IPS-NIHi7 (cell line): ENCODE results near the gene C1orf74.

Source experiments
- DNase-seq: peaks from one replicate; pipeline ENCODE4 v3.0.0; 2012; ENCODE audit warnings: mixed read lengths; ENCODE audit errors: extremely low spot score

The C1orf74 gene

DNA sequence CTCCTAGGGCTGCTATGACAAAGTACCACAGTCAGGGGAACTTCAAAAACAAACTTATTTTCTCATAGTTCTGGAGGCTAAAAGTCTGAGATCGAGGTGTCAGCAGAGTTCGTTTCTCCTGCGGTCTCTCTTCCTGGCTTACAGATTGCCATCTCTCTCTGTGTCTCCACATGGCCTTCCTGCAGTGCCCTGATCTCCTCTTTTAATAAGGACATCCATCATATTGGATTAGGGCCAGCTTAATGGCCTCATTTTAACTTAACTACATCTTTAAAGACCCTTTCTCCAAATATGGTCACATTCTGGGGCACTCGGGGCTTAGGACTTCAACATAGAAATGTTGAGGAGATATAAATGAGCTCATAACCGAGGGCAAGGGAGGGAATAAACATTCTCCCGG, 12.2 kb downstream of the C1orf74 start:
- no peak for DNase-seq

DNA sequence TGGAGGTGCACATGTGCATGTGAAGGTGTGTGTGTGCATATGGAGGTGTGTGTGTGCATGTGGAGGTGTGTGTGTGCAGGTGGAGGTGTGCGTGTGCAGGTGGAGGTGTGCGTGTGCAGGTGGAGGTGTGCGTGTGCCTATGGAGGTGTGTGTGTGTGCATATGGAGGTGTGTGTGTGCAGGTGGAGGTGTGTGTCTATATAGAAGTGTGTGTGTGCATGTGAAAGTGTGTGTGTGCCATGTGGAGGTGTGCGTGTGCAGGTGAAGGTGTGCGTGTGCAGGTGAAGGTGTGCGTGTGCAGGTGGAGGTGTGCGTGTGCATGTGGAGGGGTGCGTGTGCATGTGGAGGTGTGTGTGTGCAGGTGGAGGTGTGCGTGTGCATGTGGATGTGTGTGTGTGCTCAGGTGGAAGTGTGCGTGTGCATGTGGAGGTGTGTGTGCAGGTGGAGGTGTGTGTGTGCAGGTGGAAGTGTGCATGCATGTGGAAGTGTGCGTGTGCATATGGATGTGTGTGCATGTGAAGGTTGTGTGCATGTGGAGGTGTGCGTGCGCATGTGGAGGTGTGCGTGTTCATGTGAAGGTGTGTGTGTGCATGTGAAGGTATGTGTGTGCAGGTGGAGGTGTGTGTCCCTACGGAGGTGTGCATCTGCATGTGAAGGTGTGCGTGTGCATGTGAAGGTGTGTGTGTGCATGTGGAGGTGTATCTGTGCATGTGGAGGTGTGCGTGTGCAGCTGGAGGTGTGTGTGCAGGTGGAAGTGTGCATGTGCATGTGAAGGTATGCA, 13.5 kb downstream of the C1orf74 start:
- DNase-seq: no peak

DNA sequence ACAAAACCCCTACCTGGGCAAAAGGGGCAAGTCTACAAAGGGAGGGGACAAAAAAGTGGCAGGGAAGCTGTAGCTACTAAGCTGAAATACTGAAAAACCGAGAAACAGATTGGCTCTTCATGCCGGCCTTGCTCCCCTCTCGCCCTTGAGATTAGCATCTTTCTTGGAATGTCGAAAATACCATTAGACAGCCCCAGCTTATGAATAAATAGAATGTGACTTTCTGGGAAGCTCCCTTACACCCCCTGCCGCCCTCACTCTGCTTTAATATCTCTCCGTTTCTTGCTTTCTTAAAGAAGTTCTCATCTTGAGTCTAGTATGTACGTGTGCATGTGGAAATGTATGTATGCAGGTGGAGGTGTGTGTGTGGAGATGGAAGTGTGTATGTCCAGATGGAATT, 14.4 kb downstream of the C1orf74 start:
- DNase-seq: no peak

DNA sequence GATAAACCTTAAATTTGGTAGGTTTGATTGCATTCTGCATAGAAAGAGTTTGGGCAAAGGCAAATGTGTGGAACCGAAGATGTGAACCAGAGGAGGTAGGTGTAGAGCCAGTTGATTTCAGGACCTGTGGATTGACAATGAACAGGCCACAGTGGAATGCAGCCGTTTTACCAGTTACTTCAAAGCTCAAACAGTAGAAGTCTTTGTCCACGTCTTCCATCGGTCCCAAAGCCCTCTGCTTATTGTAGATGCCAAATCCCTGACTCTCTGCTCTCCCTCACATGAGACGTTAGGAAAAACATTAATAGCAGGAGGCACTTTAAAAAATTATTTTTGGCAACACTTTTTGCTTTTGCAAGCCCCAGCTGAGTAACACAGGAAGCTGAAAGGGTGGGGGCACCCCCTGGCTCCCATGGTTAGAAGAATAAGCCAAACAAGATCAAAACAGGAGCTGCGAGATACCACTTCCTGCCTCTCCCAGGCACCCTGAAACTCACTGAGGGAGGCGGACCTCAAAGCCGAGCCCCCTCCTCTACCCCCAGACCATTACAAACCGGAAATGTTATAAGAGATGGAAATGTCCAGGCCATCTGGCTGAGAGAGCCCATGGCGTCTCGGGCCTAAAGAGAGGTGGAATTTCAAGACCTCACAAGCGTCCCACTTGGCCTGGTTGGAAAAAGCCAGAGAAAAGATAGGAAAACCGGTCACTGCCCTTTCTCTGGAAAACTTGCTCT, 15.0 kb downstream of the C1orf74 start:
- DNase-seq: no peak

DNA sequence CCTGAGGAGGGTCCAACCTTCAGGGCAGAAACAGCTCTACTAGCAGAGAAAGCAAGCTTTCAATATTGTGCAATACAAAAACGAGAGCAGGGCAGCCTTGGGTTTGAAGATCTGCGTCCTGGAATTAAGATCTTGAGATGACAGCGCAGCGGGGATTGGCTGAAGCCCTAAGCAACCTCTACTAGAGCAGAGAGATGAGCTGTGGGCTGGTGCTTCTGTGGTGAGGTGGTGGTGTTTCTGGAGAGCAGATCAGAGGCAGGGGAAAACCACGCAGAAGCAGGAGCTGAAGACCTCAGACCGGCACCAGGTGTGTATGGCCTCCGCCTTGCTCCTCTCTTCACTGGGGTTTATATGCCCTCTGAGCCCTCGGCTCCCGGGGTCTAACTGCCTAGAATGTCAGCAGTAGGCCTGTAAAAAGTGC, 16.0 kb downstream of the C1orf74 start:
- DNase-seq: no peak

DNA sequence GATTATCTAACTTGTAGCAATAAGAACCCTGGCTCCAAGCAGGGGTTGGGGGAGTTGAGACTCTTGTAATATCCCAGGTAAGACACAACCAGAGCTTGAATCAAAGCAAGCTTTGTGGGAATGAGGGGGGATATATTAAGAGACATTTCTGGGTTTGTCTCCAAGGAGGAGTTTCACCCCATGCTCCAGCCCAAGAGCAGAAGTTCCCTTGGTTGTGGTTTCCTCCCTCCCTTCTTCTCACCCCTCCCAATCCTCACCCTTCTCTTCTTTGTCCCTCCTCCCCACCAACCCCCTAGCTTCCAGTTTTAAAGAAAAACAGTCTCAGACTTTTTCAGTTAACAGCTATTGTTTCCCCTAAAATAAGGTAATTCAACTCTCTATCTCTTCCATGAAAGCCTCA, 16.7 kb downstream of the C1orf74 start:
- DNase-seq: no peak

DNA sequence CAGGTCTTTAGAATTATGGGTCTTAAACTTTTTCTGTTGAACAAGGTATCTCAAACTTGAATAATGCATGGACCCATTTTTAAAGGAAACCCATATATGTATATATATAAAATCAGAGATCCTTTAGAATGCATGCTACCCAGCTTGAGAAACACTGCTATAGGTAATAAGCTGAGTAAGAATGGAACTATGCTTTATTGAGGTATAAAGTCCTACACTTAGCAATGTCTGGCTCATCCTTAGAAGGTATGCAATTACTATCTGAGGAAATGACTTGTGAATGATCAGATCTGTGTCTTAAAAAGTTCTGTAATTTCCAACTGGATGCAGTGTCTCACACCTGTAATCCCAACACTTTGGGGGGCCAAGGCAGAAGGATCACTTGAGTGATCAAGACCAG, 17.3 kb downstream of the C1orf74 start:
- DNase-seq: no peak

DNA sequence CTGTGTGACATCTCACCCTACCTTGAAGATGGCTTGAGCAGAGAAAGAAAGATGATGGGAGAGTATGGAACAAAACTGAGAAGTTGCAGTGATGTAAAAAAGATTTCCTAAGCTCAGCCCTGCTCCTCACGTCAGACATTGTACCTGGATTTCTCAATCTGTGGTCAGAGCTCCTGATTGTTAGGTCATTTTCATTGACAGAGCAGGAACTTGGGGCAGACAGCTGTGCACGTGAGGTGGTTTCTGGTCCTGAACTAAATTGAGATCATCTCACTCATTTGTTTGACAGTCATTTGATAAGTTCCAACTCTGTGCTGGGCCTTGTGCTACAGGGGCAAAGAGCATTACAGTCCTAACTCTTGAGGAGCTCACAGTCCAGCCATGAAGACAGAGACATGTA, 18.3 kb downstream of the C1orf74 start:
- no peak for DNase-seq

DNA sequence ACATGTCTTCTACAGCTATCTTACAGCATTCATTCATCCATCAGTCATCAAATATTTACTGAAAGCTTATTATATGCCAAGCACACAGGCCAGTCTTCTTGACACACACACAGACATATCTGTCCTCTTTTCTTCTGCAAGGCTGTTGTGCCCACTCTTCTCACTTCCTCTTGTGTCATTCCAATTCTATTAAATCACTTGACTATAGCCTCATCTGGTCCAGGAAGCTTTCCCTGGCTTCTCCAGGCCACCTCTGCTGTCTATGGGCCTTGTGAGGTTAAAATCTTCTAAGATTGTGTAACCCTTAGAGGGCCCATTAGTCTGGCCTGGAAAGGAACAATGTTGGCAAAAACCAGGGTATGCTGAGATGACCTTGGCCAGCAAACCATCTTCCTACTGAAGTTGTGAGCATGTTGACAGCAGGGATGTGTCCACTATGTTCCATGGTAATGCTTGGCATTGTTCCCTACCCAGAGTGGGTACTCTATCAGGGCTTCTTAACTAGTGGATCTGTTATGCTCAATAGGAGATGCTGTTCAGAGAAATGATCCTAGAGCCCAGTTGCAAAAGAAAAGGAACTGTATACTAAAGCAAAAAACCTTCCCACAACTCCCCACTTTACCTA, 23.2 kb downstream of the C1orf74 start:
- no peak for DNase-seq

DNA sequence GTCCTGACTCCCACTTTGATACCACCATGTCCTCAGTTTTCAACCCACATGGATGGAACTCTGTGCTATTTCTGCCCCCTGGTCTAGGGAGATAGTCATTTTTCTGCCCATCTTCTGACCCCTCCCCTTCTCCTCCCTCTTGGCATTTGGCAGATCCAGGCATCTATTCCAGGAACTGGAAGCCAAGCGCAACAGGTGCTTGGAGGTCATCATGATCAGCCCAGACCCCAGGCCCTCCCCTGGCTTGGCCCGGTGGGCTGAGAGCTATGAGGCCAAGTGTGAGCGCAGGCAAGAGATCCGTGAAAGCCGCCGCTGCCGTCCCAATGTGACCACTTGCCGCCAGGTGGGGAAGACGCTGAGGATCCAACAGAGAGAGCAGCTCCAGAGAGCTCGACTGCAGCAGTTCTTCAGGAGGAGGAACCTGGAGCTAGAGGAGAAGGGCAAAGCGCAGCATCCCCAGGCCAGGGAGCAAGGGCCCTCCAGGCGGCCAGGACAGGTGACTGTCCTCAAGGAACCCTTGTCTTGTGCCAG, 24.5 kb downstream of the C1orf74 start:
- DNase-seq: no peak

DNA sequence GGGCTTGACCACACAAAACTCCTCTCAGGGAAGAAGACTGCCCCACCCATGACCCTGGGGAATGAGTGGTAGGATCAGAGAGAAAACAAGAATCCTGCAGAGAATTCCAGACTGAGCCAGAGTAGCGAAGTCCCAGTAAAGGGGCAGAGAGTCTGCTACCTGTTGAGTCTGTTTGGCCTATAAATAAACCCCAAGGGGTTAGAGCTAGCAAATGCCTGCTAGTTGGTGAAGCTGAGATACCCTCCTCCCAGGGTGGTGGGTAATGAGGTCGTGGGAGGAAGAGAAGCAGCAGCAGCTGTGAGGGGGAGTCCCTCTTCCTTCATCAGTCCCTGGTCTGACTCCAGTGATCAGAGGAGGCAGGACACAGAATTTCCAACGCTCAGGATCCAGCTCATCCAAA, 26.0 kb downstream of the C1orf74 start:
- DNase-seq: no peak

DNA sequence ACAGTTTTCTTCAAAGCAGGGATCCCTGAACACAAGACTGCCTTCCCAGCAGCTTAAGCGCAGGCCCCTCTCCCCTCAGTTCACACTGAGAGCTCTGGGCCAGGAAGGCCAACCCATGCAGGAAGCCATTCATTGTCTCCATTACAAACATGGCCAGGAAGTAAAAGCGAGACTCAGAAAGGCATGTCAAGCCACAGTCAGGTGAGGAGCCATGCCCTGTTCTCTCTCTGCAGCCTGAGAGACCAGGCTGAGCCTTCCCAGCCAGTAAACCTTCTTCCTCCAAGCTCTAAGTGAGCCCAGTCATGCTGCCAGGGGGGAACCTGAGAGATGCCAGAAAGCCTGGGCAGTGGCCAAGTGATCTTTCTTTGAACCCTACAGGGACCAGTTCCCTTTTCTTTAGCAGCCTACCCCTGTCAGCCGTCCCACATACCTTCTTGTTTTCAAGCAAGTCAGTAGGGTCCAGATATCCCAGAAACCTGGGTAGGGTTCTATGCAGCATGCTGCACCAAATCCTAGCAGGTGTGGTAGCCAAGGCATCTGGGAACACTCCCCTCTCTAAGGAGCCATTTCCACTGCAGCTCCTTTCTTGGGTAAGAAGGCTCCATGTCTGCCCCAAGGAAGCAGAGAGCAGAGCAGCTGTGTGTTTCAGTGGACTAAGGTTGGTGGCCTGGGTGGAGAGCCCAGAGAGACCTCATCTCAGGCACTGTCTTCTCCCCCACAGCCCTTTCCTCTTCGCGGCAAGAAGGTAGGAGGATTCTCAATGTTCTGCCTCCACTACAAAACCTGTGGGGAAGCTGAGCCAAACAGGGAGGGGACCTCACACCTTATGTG, 27.5 kb downstream of the C1orf74 start:
- DNase-seq: no peak

DNA sequence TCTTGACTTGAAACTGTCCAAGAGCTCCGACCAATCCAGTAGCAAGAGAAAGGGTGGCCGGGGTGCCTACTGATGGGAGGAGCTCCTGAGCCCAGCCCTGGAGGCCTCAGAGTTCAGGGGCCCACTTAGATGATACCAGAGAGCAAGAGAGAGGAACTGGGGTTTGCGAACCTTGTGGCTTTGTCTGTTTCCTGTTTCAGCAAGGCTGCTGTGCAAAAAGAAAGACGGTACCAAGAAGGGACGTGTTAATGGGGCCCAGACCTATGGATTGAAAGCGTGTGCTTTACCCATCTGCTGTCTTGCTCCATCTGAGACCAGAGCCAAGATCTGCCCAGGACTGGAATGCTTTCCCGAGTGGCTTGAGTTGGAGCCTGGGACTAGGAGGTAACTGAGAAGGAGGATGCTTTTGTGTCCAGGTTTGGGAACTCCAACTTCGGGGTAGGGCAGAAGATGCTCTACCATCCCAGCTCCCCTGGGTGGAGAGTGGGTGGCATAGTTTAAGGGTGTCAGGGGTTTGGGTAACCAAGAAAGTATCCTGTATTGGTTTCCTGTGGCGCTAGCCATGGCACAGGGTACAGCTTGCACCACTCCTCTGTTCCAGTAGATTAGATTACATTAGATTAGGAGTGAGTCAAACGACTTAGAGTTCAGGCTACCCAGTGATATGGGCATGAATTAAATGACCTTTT, 28.3 kb downstream of the C1orf74 start, which contains the start of gene TRAF3IP3:
Gene TRAF3IP3, plus strand, starts transcription at position 128 of the 689 bp plus-strand sequence. CDS start 3,987 bp downstream, outside the sequence.
- DNase-seq: no peak

DNA sequence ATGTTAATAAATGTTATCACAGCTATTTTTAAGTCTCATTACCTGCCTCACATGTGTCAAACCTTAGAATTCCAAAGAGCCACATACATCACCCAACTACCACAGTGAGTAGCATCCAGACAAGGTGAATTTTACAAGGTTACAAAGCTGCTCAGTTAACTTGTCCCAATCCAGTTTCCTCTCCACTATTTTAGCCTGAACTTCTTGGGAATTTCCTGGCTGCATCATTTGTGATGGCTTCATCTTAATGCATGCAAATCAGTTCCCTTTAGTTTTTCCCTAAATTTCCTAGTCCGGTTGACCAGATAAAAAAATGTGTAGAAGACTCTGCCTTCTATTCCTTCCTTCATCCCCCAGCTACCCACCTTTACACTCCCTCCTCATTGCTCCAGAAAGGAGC, 29.1 kb downstream of the C1orf74 start:
- DNase-seq: no peak

DNA sequence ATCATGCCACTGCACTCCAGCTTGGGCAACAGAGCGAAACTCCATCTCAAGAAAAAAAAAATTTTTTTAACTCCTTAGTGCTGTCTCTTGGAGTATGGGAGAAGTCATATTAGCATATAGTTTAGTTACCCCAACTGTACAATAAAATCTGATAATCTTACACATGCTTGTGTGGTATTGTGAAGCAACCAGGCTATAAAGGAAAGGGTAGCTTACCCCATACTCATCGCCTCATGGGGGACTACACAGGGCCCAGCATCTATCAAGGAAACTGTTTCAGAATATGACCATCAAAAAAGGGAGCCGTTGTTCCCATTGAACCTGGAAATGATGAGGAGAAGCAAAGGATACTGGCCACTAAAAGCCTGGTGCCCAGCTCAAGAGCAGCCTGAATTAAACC, 31.5 kb downstream of the C1orf74 start:
- no peak for DNase-seq

DNA sequence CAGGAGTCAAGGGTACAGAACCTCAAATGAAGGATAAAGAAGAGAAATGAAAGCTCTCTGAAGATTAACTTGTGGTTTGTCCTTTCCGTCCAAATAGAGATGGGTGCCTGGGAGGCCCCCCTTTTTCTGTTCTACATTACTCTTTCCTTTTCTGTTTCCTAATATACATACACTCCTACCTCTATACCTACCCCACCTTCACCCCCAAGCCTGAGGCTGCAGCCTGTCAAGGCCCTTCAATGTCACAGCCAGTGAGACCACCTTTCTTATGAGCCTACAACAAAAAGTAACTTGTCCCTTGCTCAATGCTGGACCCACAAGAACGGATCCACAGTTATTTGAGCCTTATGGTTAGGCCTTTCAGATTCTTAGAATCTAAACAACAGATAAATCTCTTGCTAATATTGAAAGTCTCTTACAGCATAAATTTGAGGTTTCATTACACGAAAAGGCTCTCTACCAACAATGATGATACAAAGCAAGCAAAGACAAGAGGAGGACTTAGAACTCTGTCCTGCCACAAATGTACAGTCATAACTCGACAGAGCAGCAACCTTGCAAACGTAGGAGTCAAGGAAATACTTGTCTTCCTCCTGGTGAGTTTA, 32.6 kb downstream of the C1orf74 start:
- no peak for DNase-seq

DNA sequence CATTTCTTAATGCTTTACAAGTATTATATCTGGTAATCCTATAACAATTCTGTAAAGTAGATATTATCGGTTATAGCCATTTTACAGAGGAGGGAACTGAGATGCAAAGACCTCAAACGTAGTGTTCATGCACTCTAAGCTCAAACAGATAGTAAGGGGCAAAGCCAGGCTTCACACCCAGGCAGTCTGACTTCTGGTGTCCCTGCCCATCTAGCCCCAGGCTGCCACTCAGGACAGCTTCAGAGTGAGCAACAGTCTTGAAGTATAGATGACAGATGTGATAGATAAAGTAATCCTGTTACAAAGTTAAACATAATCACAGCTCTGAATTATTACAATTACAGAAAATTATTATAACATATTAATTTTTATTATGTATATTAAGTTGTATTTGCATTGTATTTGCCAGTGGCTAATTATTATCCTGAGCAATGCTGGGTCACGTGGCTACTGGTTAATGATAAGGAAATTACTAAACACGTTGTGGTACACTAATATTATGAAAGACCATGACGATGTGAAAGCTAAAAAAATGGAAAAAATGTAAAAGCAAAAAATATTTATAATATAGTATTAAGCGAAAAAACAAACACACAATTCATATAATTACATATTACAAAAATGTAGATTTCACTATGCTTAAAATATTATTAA, 34.6 kb downstream of the C1orf74 start:
- no peak for DNase-seq

DNA sequence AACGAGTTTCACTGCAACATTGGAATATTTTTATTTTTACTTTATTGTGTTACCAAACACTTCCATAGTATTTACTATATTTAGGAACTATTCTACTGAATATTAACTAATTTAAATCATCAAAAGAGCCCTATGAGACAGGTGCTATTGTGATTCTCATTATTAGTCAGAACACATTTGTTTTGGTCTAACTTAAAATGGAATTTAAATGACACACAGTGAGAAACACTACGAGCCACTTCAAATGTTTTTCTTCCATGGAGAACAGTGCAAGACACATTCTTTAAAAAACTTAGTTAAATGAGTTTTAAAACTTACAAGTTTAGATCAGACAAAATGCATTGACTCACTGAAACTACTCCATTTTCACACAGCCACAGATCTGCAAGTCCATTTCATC, 35.2 kb downstream of the C1orf74 start:
- no peak for DNase-seq

DNA sequence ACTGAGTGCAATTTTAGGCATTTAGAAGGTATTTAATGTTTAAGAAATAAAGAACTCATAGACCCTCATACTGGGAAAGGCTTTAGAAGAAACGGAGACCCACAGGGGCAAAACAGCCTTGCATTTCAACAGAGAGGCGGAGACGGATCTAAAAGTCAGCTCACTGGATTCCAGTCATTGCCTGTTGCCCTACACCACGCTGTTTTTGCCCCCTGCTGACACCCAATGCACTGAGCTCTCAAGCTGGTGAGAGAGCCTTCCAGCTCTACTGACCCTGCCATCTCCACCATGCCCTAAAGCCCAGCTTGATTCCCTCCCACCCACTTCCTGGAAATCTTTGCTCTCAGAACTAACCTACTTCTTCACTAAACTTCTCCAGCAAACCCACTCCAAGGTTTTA, 35.7 kb downstream of the C1orf74 start:
- DNase-seq: peak; percentile 29
